ENCODE measurements around the gene SCN4A. TPM values are rescaled to one million over a fixed set of nuclear protein-coding genes. Genes with fewer than 3 reads are reported as not detected.

The SCN4A gene
- total and polyA plus RNA-seq, 2 of the 13 experiments (the other 11 are each of a cell fraction or from before 2014, with no cell fraction given), result 0.02 to 0.03 TPM

GRCh38 chr17:63961355-63962212, 11.1 kb downstream of the SCN4A start (continued):
- TF ChIP-seq TRAFD1 (CRISPR knock-in tag; IDR thresholded peaks at IDR 0.05; ENCODE audit: borderline replicate concordance) (no peak), ZNF563 (CRISPR knock-in tag; IDR thresholded peaks at IDR 0.05) (no peak), TEAD2 (CRISPR knock-in tag; IDR thresholded peaks at IDR 0.05) (no peak), SIX4 (CRISPR knock-in tag; IDR thresholded peaks at IDR 0.05) (no peak), ZNF350 (CRISPR knock-in tag; IDR thresholded peaks at IDR 0.05; ENCODE audit: borderline replicate concordance, low read depth) (0 out of 2 replicates have a peak, but pooled peaks have one; percentile 21), RELA (CRISPR knock-in tag; IDR thresholded peaks at IDR 0.05) (no peak), EED (CRISPR knock-in tag; IDR thresholded peaks at IDR 0.05) (no peak), KMT2B (CRISPR knock-in tag; IDR thresholded peaks at IDR 0.05) (no peak), REXO4 (CRISPR knock-in tag; IDR thresholded peaks at IDR 0.05; ENCODE audit: borderline replicate concordance) (no peak), ZBTB10 (CRISPR knock-in tag; IDR thresholded peaks at IDR 0.05; ENCODE audit: borderline replicate concordance) (no peak), PAWR (CRISPR knock-in tag; IDR thresholded peaks at IDR 0.05; ENCODE audit: borderline replicate concordance) (no peak), ZFYVE20 (CRISPR knock-in tag; IDR thresholded peaks at IDR 0.05; ENCODE audit: borderline replicate concordance, low read depth) (no peak), ZNF713 (CRISPR knock-in tag; IDR thresholded peaks at IDR 0.05) (no peak), DPF2 (CRISPR knock-in tag; IDR thresholded peaks at IDR 0.05; ENCODE audit: borderline replicate concordance, low read depth) (no peak), THAP11 (CRISPR knock-in tag; IDR thresholded peaks at IDR 0.05) (0 out of 2 replicates have a peak, but pooled peaks have one; percentile 1), MED8 (CRISPR knock-in tag; IDR thresholded peaks at IDR 0.05; ENCODE audit: insufficient replicate concordance) (no peak), DMAP1 (CRISPR knock-in tag; IDR thresholded peaks at IDR 0.05) (no peak), TFAP4 (IDR thresholded peaks at IDR 0.05; ENCODE audit: borderline replicate concordance, low read depth) (no peak), ZNF784 (CRISPR knock-in tag; IDR thresholded peaks at IDR 0.05; ENCODE audit: borderline replicate concordance) (no peak), CEBPB (IDR thresholded peaks at IDR 0.05; ENCODE audit: borderline replicate concordance, low read depth, low read length) (peak; percentile 82), ISX (CRISPR knock-in tag; conservative IDR thresholded peaks at IDR 0.05) (no peak), MLX (CRISPR knock-in tag; IDR thresholded peaks at IDR 0.05) (no peak), KAT8 (CRISPR knock-in tag; IDR thresholded peaks at IDR 0.05) (0 out of 2 replicates have a peak, but pooled peaks have one; percentile 9), CHCHD3 (CRISPR knock-in tag; IDR thresholded peaks at IDR 0.05) (no peak)

Data from HepG2 (cell line).